ENCODE data around the gene OR10X1.

OR10X1 gene, protein sequence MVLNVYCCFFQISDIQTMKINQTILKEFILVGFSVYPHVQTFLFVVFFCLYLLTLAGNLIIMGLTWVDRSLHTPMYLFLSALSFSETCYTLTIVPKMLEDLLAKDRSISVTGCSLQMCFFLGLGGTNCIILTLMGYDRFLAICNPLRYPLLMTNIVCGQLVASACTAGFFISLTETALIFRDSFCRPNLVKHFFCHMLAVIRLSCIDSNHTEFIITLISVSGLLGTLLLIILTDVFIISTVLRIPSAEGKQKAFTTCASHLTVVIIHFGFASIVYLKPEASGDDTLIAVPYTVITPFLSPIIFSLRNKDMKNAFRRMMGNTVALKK

DNA sequence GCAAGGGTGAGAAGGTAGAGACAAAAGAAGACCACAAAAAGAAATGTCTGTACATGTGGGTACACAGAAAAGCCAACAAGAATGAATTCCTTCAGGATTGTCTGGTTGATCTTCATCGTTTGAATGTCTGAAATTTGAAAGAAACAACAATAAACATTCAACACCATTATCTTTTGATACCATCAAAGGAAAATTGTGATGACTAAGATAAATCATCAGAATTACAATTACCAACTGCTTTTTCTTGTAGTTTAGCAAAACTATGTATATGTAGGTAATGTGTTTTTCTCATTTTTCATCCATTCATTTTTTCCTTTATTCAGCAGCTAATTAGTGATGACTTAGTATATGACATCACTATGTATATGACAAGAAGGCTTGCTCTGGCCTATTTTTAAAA lies at the start of gene OR10X1:
Gene OR10X1, minus strand, starts transcription at position 167 of the 400 bp plus-strand sequence. Its CDS starts 0 bp downstream, at position 167.
- no peaks in the 10 kb centered on the region for H3K27me3 ChIP-seq
- TF ChIP-seq, protein P1, sequence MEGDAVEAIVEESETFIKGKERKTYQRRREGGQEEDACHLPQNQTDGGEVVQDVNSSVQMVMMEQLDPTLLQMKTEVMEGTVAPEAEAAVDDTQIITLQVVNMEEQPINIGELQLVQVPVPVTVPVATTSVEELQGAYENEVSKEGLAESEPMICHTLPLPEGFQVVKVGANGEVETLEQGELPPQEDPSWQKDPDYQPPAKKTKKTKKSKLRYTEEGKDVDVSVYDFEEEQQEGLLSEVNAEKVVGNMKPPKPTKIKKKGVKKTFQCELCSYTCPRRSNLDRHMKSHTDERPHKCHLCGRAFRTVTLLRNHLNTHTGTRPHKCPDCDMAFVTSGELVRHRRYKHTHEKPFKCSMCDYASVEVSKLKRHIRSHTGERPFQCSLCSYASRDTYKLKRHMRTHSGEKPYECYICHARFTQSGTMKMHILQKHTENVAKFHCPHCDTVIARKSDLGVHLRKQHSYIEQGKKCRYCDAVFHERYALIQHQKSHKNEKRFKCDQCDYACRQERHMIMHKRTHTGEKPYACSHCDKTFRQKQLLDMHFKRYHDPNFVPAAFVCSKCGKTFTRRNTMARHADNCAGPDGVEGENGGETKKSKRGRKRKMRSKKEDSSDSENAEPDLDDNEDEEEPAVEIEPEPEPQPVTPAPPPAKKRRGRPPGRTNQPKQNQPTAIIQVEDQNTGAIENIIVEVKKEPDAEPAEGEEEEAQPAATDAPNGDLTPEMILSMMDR (IDR thresholded peaks at IDR 0.05): no peak

DNA sequence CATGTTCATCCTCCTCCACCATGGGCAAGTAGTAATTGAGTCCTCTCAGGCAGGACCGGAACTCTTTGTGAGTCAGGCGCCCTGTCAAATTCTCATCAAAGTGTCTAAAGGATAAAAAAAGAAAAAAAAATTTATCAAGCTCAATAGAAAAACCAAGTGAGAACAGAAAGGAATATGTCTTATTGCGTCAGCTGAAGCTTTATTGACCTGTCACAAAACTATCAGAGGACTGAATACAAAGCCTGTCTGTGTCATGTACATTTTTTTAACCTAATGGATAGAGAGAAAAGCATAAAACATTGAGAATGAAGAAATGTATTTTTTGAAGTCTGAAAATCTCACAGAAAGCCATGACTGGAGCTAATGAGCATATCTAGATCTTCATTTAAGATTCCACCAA lies 34.1 kb upstream of the OR10X1 start:
- Histone ChIP-seq H3K4me3 (ENCODE audit: low read depth in 1 of 2, low read length in 1 of 2) (no peak overlapping the region), H3K9me3 (no peaks in the 10 kb centered on the region), H3K4me1 (ENCODE audit: control insufficient read depth in 1 of 2, insufficient read depth in 1 of 2, low read depth in 1 of 2, low read length in 1 of 2) (no peaks in the 10 kb centered on the region), H3K27me3 (no peaks in the 10 kb centered on the region), H3K36me3 (no peaks in the 10 kb centered on the region), H3K27ac (no peak overlapping the region)
- TF ChIP-seq, protein P1 (IDR thresholded peaks at IDR 0.05): no peak

More for the DNA sequence above, at the start of gene OR10X1:
- Histone ChIP-seq H3K4me1 (ENCODE audit: control insufficient read depth in 1 of 2, insufficient read depth in 1 of 2, low read depth in 1 of 2, low read length in 1 of 2) (no peaks in the 10 kb centered on the region), H3K4me3 (ENCODE audit: low read depth in 1 of 2, low read length in 1 of 2) (no peak within 1 kb of the TSS), H3K27ac (no peak within 1 kb of the TSS), H3K36me3 (no peaks in the 10 kb centered on the region), H3K9me3 (no peaks in the 10 kb centered on the region)

DNA sequence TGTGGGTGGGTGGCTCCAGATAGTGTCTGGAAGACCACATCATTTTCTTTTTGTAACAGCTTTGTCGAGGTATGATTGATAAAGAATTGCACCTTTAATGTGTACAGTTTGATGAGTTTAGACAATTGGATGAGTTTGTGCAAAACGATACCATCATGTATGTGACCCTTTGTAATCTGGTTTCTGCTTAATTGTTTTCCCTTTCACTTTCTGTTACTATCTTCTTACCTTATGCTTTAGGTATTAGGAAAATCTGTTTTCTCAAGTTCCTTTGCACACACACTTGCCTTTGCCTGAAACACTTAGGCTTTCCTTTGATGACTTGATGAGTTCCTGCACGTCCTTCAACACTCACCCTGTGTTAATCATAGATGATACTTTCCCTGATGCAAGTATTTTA lies 32.2 kb upstream of the OR10X1 start:
- Histone ChIP-seq H3K9me3 (no peaks in the 10 kb centered on the region), H3K27me3 (no peaks in the 10 kb centered on the region), H3K36me3 (no peaks in the 10 kb centered on the region), H3K4me1 (ENCODE audit: control insufficient read depth in 1 of 2, insufficient read depth in 1 of 2, low read depth in 1 of 2, low read length in 1 of 2) (no peaks in the 10 kb centered on the region), H3K4me3 (ENCODE audit: low read depth in 1 of 2, low read length in 1 of 2) (no peak overlapping the region), H3K27ac (no peak overlapping the region)
- TF ChIP-seq, protein P1 (IDR thresholded peaks at IDR 0.05): no peak

DNA sequence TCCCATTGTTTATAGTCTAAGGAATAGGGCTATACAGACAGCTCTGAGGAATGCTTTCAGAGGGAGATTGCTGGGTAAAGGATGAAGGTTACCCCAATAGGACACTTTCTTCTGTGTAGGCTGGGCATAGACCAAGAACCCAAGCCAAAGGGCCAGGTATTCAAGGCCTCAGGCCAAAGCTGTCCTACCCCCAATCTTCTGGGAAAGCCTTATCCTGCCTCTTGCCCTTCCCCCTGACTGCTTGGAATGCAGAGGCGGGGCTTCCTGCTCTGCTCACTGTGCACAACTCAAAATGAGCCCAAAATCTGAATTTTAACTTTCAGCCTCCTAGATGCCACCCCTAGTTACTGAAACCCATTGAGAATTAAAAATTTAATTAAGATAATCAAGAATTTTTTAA lies 27.6 kb upstream of the OR10X1 start:
- Histone ChIP-seq H3K4me3 (ENCODE audit: low read depth in 1 of 2, low read length in 1 of 2) (no peak overlapping the region), H3K9me3 (no peaks in the 10 kb centered on the region), H3K4me1 (ENCODE audit: control insufficient read depth in 1 of 2, insufficient read depth in 1 of 2, low read depth in 1 of 2, low read length in 1 of 2) (no peaks in the 10 kb centered on the region), H3K36me3 (no peaks in the 10 kb centered on the region), H3K27me3 (no peaks in the 10 kb centered on the region), H3K27ac (no peak overlapping the region)
- TF ChIP-seq, protein P1 (IDR thresholded peaks at IDR 0.05): no peak

DNA sequence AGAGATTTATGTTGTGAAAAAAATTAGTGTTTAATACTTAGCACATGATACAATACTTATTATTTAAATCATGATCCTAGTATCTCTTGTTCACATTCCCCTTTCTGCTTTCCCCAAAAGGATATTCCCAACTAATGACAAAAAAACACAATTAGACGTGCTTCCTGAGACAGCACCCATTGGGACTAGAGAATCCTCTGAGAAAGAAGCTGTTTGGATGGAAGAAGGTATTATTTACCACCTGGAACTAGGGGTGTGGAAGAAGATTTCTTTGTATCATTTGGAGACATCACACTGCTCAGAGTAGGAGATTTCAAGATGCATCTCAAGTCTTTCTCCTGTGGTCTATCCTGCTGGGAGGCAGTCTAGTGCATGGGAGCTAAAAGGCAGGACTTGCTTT lies 25.3 kb upstream of the OR10X1 start, which contains the start of gene OR10Z1:
Gene OR10Z1, plus strand, starts transcription at position 301 of the 400 bp plus-strand sequence. CDS start 1,171 bp downstream, outside the sequence.
- no peaks in the 10 kb centered on the region for H3K9me3 ChIP-seq
- H3K27me3 ChIP-seq: no peaks in the 10 kb centered on the region
- H3K4me1 ChIP-seq (ENCODE audit: control insufficient read depth in 1 of 2, insufficient read depth in 1 of 2, low read depth in 1 of 2, low read length in 1 of 2): no peaks in the 10 kb centered on the region
- TF ChIP-seq, protein P1 (IDR thresholded peaks at IDR 0.05): no peak
- H3K4me3 ChIP-seq (ENCODE audit: low read depth in 1 of 2, low read length in 1 of 2): no peak within 1 kb of the TSS
- no peaks in the 10 kb centered on the region for H3K36me3 ChIP-seq
- H3K27ac ChIP-seq: no peak within 1 kb of the TSS
